GM19025 (cell line): ENCODE results near the gene TTC31.
"Not testable (repeated sequence)": the region's sequence is repeated elsewhere in the genome, so short reads cannot be mapped to it uniquely, and the experiment has no call there.

ENCODE experiments used
- ATAC-seq: cut with Tn5 transposase; IDR thresholded peaks from one replicate; pipeline ENCODE4 v1.9.1; 2021; ENCODE audit warnings: mild to moderate bottlenecking, low read depth, moderate library complexity; ENCODE audit not compliant: unreplicated experiment

TTC31 gene

GRCh38 chr2:74482801-74483674, at the start of gene TTC31, which contains the start of gene CCDC142:
TSS of gene TTC31 (plus strand) at chr2:74483081. CDS start at chr2:74483096, 15 bp downstream.
TSS of gene CCDC142 (minus strand) at chr2:74482998. CDS start at chr2:74482837, 161 bp downstream.
- ATAC-seq, result peak; percentile 82

GRCh38 chr2:74436111-74436805, 46.6 kb upstream of the TTC31 start:
- no peak for ATAC-seq

GRCh38 chr2:74436848-74437695, 45.8 kb upstream of the TTC31 start:
- ATAC-seq, result no peak

- no peak for ATAC-seq
These were observed 44.6 kb upstream of the TTC31 start for GRCh38 chr2:74438248-74438647.

- no peak for ATAC-seq
These were observed 43.5 kb upstream of the TTC31 start for GRCh38 chr2:74439373-74439772.

- no peak for ATAC-seq
These were observed 43.0 kb upstream of the TTC31 start for GRCh38 chr2:74439803-74440377.

GRCh38 chr2:74440378-74441169, 42.3 kb upstream of the TTC31 start:
- peak; percentile 87 for ATAC-seq

- no peak for ATAC-seq
These were observed 41.7 kb upstream of the TTC31 start for GRCh38 chr2:74441170-74441689.

GRCh38 chr2:74441690-74442482, 41.0 kb upstream of the TTC31 start, which contains the start of gene RTKN:
TSS of gene RTKN (minus strand) at chr2:74441937. CDS start at chr2:74441816, 121 bp downstream.
- peak; percentile 36 for ATAC-seq

- ATAC-seq, result not testable (repeated sequence)
These were observed 40.2 kb upstream of the TTC31 start for GRCh38 chr2:74442483-74443297.

GRCh38 chr2:74444498-74445318, 38.2 kb upstream of the TTC31 start:
- no peak for ATAC-seq

- no peak for ATAC-seq
These were observed 35.5 kb upstream of the TTC31 start for GRCh38 chr2:74447230-74447999.

- ATAC-seq, result no peak
These were observed 34.1 kb upstream of the TTC31 start for GRCh38 chr2:74448771-74449170.

GRCh38 chr2:74450570-74451190, 32.2 kb upstream of the TTC31 start:
- no peak for ATAC-seq

- peak; percentile 33 for ATAC-seq
These were observed 28.0 kb upstream of the TTC31 start, which contains the start of gene INO80B for GRCh38 chr2:74454654-74455511. TSS of gene INO80B (plus strand) at chr2:74455087. CDS start at chr2:74455117, 30 bp downstream.
